ENCODE results near the gene HTR4. TPM values are rescaled to one million over a fixed set of nuclear protein-coding genes. Genes with fewer than 3 reads are reported as not detected.

HTR4 gene
- total and polyA plus RNA-seq, 2 donors (not counting 3 experiments of a cell fraction or from before 2014, with no cell fraction given), result not detected

DNA sequence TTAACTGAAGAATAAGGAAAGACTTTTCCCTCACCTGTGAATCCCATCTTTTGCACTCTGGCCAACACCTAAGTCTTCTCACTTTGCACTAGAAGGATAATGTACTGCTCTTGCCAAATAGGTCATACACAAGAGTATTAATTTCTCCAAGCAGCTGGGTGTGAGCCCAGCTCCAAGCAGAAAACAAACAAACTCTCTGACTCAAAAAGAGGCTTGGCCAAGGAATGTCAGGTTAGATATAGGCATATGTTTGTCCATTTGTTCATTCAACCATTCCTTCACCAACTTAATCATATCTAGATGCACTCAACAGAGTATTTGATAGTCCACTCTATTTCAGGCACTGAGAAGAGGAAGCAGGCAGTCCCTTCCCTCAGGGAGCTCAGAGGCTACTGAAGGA is 84.4 kb downstream of the HTR4 start:
- TF ChIP-seq POLR2A (IDR thresholded peaks at IDR 0.05; ENCODE audit: low read depth, low read length) (no peak), JUN (IDR thresholded peaks at IDR 0.05; ENCODE audit: borderline replicate concordance, insufficient read depth, insufficient read length, low read depth) (no peak), EZH2 (IDR thresholded peaks at IDR 0.05; ENCODE audit: borderline replicate concordance, low read depth, low read length, severe bottlenecking) (no peak), POLR2AphosphoS5 (IDR thresholded peaks at IDR 0.05; ENCODE audit: insufficient read depth, low read depth, low read length) (no peak), MYC (IDR thresholded peaks at IDR 0.05; ENCODE audit: low read depth, low read length) (no peak), GATA2 (IDR thresholded peaks at IDR 0.05; ENCODE audit: insufficient read depth, insufficient read length, low read depth, low read length) (no peak), FOS (IDR thresholded peaks at IDR 0.05; ENCODE audit: borderline replicate concordance, insufficient read depth, low read length) (no peak)
- TF ChIP-seq, protein P1, sequence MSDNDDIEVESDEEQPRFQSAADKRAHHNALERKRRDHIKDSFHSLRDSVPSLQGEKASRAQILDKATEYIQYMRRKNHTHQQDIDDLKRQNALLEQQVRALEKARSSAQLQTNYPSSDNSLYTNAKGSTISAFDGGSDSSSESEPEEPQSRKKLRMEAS (IDR thresholded peaks at IDR 0.05; ENCODE audit: insufficient read depth, insufficient read length), result no peak
- TF ChIP-seq, protein P2, sequence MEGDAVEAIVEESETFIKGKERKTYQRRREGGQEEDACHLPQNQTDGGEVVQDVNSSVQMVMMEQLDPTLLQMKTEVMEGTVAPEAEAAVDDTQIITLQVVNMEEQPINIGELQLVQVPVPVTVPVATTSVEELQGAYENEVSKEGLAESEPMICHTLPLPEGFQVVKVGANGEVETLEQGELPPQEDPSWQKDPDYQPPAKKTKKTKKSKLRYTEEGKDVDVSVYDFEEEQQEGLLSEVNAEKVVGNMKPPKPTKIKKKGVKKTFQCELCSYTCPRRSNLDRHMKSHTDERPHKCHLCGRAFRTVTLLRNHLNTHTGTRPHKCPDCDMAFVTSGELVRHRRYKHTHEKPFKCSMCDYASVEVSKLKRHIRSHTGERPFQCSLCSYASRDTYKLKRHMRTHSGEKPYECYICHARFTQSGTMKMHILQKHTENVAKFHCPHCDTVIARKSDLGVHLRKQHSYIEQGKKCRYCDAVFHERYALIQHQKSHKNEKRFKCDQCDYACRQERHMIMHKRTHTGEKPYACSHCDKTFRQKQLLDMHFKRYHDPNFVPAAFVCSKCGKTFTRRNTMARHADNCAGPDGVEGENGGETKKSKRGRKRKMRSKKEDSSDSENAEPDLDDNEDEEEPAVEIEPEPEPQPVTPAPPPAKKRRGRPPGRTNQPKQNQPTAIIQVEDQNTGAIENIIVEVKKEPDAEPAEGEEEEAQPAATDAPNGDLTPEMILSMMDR (IDR thresholded peaks at IDR 0.05; ENCODE audit: extremely low read depth in 1 of 2, insufficient read depth in 1 of 2, low read depth in 1 of 2, low read length in 2 of 2), result no peak
- BruUV-seq (replicated peaks), result no TSS peak
- Histone ChIP-seq H3K36me3 (ENCODE audit: control insufficient read depth in 2 of 2, extremely low read depth in 1 of 2, insufficient read depth in 2 of 2, low read length in 2 of 2) (no peaks in the 10 kb centered on the region), H3K27ac (ENCODE audit: insufficient read depth, low read depth, low read length) (no peak overlapping the region), H4K20me1 (replicated peaks; ENCODE audit: control insufficient read depth, extremely low read depth, insufficient read depth, low read length) (no peaks in the 10 kb centered on the region), H3K9me3 (replicated peaks; ENCODE audit: control insufficient read depth, insufficient read depth, low read length) (no peaks in the 10 kb centered on the region), H3K4me1 (ENCODE audit: control insufficient read depth, extremely low read depth, insufficient read depth, low read length) (no peaks in the 10 kb centered on the region), H2AFZ (ENCODE audit: low read depth, low read length) (no peak overlapping the region), H3K4me2 (ENCODE audit: insufficient read depth, low read length) (no peak overlapping the region), H3K9ac (replicated peaks; ENCODE audit: extremely low read depth, insufficient read depth, low read length) (no peak overlapping the region), H3K79me2 (ENCODE audit: control insufficient read depth, insufficient read depth, low read length) (no peaks in the 10 kb centered on the region), H3K9me1 (replicated peaks; ENCODE audit: control insufficient read depth, extremely low read depth, insufficient read depth, low read length) (no peaks in the 10 kb centered on the region), H3K4me3 (replicated peaks in 1 of 3; ENCODE audit: insufficient read depth in 1 of 3, low read depth in 1 of 3, low read length in 3 of 3) (no peak overlapping the region), H3K27me3 (ENCODE audit: control insufficient read depth in 2 of 2, insufficient read depth in 2 of 2, low read length in 2 of 2) (peaks cover 2 to 3% of the 10 kb centered on the region in 2 experiments)
- CTCF ChIA-PET, result interaction anchor here (1.1 kb wide), 1 partner anchor 161 kb away, joined by 3 read pairs; no protein-coding TSS in a partner anchor
- dilution Hi-C loops (cut with MboI; ENCODE audit: extremely low pct_ligation_motif_present, low sequenced_read_pairs), result no loop called here
- intact Hi-C loops (cut with micrococcal nuclease), result no loop called here
- POLR2A ChIA-PET, result no interaction called here
- FAIRE-seq (no peak), DNase-seq (ENCODE audit: low read depth, low spot score) (no peak)
